DMS 273 treated with DMSO at 0.1 percent for 48 hours (cell line): ENCODE data around the gene ZFP57.
A peak's percentile ranks its signal among the peaks of the same experiment; 100 is the strongest.

Experiments
- DNase-seq: peaks from one replicate; lab custom pipeline; 2025; lab: John Stamatoyannopoulos, UW

Gene ZFP57

GRCh38 chr6:29655658-29656057 is 25.3 kb downstream of the ZFP57 start:
- no peak for DNase-seq

- DNase-seq, result peak; percentile 36
Measured at GRCh38 chr6:29653452-29654038, 27.4 kb downstream of the ZFP57 start.

GRCh38 chr6:29652198-29652584 is 28.8 kb downstream of the ZFP57 start:
- no peak for DNase-seq

GRCh38 chr6:29651413-29652197 is 29.3 kb downstream of the ZFP57 start:
- DNase-seq, result peak; percentile 11

- DNase-seq, result peak; percentile 94
Measured at GRCh38 chr6:29649701-29650673, 31.0 kb downstream of the ZFP57 start.

GRCh38 chr6:29647927-29648642 is 32.9 kb downstream of the ZFP57 start:
- peak; percentile 6 for DNase-seq

GRCh38 chr6:29641430-29642148 is 39.4 kb downstream of the ZFP57 start:
- no peak for DNase-seq

- DNase-seq, result no peak
Measured at GRCh38 chr6:29637247-29637646, 43.7 kb downstream of the ZFP57 start.

- no peak for DNase-seq
Measured at GRCh38 chr6:29633534-29633905, 47.4 kb downstream of the ZFP57 start.

GRCh38 chr6:29632789-29633533 is 48.0 kb downstream of the ZFP57 start, which contains the start of gene GABBR1:
TSS of gene GABBR1 (minus strand) at chr6:29633183. CDS start at chr6:29632385, 798 bp downstream.
- DNase-seq, result peak; percentile 56

GRCh38 chr6:29631860-29632731 is 48.9 kb downstream of the ZFP57 start:
- peak; percentile 8 for DNase-seq

GRCh38 chr6:29631209-29631810 is 49.6 kb downstream of the ZFP57 start:
- no peak for DNase-seq

GRCh38 chr6:29630315-29630714 is 50.6 kb downstream of the ZFP57 start:
- DNase-seq, result no peak

GRCh38 chr6:29629571-29629970 is 51.4 kb downstream of the ZFP57 start:
- DNase-seq, result no peak

- DNase-seq, result peak; percentile 72
Measured at GRCh38 chr6:29628419-29629281, 52.3 kb downstream of the ZFP57 start.

GRCh38 chr6:29627755-29628418 is 53.1 kb downstream of the ZFP57 start:
- peak; percentile 26 for DNase-seq
